HG02610 (cell line): Measurements from ENCODE around the gene CCDC183.
"Not testable (repeated sequence)": the region's sequence is repeated elsewhere in the genome, so short reads cannot be mapped to it uniquely, and the experiment has no call there.

Experiments
- ATAC-seq: cut with Tn5 transposase; IDR thresholded peaks from one replicate; pipeline ENCODE4 v1.9.1; 2021; ENCODE audit warnings: mild to moderate bottlenecking, moderate library complexity; ENCODE audit not compliant: unreplicated experiment

CCDC183 gene

GRCh38 chr9:136760424-136760823, 35.7 kb upstream of the CCDC183 start:
- ATAC-seq, result no peak

- not testable (repeated sequence) for ATAC-seq
Observed at GRCh38 chr9:136760834-136761544, 35.1 kb upstream of the CCDC183 start.

DNA sequence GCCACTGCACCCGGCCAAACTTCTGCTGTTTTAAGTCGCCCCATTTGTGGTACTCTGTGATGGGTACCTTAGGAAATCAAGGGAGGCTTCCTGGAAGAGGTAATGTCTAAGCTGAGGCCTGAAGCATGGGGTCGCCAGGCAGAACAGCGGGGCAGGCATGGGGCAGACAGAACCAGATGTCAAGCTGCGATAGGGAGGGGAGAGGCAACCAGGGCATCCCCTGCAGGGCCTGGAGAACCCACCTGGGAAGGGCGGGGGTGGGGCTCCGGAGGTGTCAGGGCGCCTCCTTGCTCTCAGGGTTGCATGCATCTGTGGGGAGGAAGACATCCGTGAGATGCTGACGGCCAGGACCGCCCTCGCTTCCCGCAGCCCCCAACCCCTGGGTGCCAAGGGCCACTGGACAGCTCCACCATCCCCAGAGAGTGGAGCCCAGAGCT, 34.6 kb upstream of the CCDC183 start:
- ATAC-seq, result no peak

DNA sequence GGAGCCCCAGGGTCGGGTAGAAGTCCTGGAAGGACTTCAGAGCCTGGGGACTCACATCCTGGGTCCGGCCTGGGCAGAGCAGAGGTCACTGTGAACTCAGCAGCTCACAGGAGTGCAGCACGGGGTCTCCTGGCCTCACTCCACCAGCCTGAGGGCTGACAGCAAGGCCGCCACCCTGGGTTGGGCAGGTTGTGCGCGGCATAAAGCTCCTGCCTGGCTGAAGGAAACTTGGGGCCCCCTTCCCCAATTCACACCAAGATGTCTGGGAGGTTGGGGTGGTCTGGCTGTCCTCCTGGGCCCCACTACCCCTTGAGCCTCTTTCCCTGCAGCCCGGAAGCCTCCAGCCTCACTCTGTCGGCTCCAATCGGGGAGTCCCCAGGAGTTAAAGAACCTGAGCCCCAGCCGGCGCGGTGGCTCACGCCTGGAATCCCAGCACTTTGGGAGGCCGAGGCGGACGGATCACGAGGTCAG, 33.9 kb upstream of the CCDC183 start:
- no peak for ATAC-seq

DNA sequence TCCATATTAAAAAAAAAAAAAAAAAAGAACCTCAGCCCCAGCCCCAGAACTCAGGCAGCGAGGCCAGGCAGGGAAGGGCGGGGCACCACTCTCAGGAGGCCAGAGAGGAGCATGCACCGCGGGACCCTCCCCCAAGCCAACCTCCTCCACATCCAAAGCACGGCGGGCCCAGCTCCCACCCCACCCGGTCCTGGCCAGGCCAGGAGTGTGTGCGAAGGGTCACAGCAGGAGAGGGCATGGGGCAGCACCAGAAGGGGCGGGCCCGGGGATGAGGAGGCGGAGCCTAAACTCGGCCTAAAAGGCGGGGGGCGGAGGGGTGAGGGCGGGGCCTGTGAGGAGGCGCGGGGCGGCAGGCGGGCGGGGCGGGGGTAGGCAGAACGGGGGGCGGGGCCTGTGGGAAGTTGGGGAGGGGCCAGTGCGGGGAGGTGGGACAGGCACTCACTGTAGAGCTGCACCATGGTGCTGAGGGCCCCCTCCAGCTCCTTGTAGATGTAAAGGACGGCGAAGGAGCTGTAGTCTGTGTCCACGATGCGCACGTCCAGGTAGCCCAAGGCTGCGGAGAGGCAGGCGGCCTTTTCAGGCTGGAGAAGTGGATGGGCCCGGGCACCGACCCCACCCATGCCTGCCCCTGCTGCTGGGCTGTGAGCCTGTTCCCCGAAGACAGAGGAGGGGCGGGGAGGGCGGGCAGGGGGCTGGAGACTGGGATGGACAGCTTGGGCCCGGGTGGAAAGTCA, 33.1 kb upstream of the CCDC183 start:
- no peak for ATAC-seq

DNA sequence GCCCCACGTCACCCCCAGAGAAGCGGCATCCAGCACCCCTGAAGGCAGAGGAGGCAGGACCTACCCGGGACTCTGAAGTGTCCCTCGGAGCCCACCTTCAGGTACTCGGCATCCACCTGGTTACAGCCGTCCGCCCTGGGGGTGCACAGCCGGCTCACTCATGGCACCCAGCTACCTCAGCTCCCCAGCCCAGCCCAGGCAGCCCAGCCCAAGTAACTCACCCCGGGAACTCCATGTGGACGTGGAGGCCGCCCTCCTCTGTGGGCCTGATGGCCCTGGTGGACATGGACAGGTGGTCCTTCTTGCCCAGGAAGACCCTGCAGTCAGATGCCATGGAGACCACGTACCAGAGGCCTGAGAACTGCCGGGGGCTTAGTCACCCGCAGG, 32.5 kb upstream of the CCDC183 start:
- no peak for ATAC-seq

GRCh38 chr9:136764301-136764891, 31.7 kb upstream of the CCDC183 start, which contains the start of gene LCN15:
LCN15 (minus strand) TSS chr9:136764518; CDS start chr9:136764488, 30 bp downstream.
- no peak for ATAC-seq

- ATAC-seq, result no peak
Observed at GRCh38 chr9:136765041-136765440, 31.1 kb upstream of the CCDC183 start.

DNA sequence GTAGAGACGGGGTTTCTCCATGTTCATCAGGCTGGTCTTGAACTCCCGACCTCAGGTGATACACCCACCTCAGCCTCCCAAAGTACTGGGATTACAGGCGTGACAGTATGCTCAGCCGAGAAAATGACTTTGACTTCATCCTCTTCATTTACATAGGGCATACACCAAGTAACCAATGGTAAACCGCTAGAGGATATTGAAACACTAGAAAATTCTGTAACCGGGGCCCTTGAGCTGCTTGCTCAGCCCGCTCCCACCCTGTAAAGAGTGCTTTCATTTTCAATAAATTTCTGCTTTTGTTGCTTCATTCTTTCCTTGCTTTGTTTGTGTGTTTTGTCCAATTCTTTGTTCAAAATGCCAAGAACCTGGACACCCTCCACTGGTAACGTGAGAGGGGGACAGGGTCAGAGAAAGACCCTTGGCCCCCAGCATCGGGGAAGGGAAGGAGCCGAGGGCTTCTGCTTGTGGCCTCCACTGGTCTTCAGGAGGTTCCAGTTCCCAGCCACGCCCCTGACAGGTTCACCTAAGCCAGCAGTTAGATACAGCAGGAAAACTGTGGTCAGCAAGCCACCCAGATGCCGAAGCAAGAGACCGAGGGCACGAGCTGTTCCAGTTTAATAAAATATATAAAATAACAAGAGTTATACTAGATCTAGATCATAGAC, 30.3 kb upstream of the CCDC183 start:
- not testable (repeated sequence) for ATAC-seq

DNA sequence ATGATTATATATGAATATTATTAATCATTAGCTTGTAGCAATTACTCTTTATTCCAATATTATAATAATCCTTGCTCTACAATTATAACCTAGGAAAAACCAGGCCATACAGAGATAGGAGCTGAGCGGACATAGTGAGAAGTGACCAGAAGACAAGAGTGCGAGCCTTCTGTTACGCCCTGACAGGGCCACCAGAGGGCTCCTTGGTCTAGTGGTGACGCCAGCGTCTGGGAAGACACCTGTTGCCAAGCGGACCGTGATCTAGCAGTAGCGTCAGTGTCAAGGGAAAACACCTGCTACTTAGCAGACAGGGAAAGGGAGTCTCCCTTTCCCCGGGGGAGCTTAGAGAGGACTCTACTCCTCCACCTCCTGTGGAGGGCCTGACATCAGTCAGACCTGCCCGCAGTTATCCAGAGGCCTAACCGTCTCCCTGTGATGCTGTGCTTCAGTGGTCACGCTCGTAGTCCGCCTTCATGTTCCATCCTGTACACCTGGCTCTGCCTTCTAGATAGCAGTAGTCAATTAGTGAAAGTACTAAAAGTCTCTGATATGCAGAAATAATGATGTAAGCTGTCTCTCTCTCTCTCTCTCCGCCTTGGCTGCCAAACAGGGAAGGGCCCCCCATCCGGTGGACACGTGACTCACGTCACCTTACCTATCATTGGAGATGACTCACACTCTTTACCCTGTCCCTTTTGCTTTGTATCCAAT, 29.6 kb upstream of the CCDC183 start:
- ATAC-seq, result not testable (repeated sequence)

GRCh38 chr9:136769710-136770191, 26.4 kb upstream of the CCDC183 start:
- ATAC-seq, result no peak

GRCh38 chr9:136771907-136772415, 24.2 kb upstream of the CCDC183 start:
- no peak for ATAC-seq

DNA sequence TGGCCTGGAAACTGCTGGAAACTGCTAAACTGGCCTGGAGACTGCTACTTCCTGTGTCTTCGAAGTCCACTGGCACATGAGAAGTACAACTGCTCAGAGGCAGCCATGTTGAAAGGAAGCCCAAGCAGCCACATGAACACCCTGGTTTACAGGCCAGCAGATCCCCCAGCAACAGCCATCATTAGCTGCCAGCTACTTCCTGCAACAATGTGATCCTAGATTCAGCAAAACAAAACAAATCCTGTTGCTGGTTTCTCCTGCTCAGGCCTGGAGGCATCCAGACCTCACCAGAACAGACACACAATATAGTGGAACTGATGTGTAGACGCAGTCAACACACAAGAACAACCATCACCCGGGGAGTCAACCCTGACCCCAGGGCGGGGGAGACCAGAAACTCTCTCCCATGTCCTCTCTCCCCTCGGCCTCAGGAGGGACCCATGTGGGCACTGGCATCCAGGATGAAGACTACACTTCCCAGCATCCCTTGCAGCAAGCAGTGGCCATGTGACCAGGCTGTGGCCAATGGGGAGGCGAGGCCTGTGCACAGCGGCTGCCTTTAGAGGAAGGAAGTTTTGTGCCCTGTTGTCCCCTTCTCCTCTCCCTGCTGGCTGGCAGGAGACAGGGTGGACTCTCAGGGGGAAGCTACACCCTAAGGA, 22.6 kb upstream of the CCDC183 start:
- no peak for ATAC-seq

DNA sequence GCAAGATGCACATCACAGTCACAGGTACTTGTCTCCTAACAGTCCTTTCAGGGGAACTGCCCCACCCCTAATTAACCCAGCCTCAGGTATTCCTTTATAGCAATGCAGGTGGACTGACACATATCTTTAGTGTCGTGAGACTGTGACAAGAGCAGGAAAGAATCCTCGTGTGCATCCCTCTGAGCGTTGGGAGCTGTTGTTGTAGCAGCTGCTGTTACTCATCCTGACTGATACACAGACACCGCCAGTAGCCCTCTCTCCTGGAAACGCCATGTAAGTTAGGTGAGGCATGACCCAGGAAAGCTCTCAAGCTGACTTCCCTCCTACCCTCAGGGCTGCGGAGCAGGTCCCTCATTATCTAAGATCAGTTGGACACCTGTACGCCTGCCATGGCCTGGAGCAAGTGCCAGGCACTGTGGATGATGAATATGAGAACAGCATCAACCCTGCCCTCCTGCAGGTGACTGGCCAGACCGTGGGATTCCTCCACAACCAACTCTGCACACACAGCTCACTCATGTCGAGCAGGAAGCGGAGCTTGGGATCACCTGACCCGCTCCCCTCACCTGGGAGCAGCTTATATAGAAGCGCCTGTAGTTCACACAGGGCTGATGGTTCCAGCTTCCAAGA, 21.6 kb upstream of the CCDC183 start:
- ATAC-seq, result no peak

DNA sequence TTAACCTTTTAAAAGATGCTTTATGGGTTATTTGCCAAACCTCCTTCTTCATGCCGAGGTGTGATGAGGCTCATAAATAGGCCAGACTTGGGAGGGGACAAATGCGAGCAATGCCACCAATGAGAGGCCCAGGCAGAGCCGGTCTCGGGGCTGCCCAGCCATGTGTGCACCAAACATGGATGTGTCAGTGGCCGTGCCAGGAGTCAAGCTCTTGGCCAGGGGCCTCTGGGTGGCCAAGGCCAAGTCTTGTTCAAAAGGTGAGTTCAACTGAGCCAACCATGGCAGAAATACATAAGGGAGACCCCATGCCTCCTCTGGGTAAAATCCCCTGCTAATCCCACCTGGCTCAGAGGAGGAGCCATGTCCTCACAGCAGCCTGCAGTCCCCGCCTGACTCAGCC, 20.9 kb upstream of the CCDC183 start:
- no peak for ATAC-seq

GRCh38 chr9:136776947-136777346, 19.2 kb upstream of the CCDC183 start:
- no peak for ATAC-seq

- ATAC-seq, result no peak
Observed at GRCh38 chr9:136777359-136777758, 18.8 kb upstream of the CCDC183 start.

- ATAC-seq, result no peak
Observed at GRCh38 chr9:136779808-136780207, 16.3 kb upstream of the CCDC183 start.

DNA sequence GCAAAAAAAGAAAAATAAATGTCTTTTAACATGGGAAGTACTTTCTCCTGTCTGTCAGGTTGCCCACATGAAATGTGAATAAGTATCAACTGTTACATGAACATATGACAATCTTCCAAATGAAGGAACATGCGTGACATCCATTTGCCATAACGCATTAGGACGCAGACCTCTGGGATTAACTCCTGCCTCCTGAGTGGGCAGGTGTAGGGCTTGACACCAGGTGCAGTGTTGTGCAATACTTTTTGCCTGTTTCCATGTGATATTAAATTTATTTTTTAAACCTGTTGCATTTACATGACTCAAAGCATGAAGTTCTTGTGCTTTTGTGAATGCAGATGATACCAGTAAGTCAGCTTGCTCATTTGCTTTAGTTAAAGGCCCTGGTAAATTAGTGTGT, 13.7 kb upstream of the CCDC183 start:
- ATAC-seq, result no peak
